Measurements from ENCODE around the gene FARP1.
"Not testable (repeated sequence)": the region's sequence is repeated elsewhere in the genome, so short reads cannot be mapped to it uniquely, and the experiment has no call there.

The FARP1 gene

GRCh38 chr13:98405690-98406344 lies 262.9 kb downstream of the FARP1 start:
- DNase-seq, result no peak

GRCh38 chr13:98406427-98406826 lies 263.5 kb downstream of the FARP1 start:
- no peak for DNase-seq

GRCh38 chr13:98406971-98407370 lies 264.1 kb downstream of the FARP1 start:
- no peak for DNase-seq

- DNase-seq, result no peak
These were observed 264.7 kb downstream of the FARP1 start for GRCh38 chr13:98407575-98407974.

- DNase-seq, result no peak
These were observed 266.4 kb downstream of the FARP1 start for GRCh38 chr13:98409281-98409680.

GRCh38 chr13:98410612-98411011 lies 267.7 kb downstream of the FARP1 start:
- no peak for DNase-seq

- no peak for DNase-seq
These were observed 268.1 kb downstream of the FARP1 start for GRCh38 chr13:98411013-98411412.

- DNase-seq, result no peak
These were observed 268.8 kb downstream of the FARP1 start for GRCh38 chr13:98411617-98412265.

- not testable (repeated sequence) for DNase-seq
These were observed 270.4 kb downstream of the FARP1 start for GRCh38 chr13:98413278-98413677.

- DNase-seq, result no peak
These were observed 270.9 kb downstream of the FARP1 start for GRCh38 chr13:98413796-98414195.

GRCh38 chr13:98415326-98416070 lies 272.6 kb downstream of the FARP1 start:
- no peak for DNase-seq

GRCh38 chr13:98416408-98416807 lies 273.5 kb downstream of the FARP1 start:
- DNase-seq, result no peak

- DNase-seq, result no peak
These were observed 277.1 kb downstream of the FARP1 start for GRCh38 chr13:98419786-98420553.

GRCh38 chr13:98420554-98421175 lies 277.8 kb downstream of the FARP1 start:
- DNase-seq, result no peak

- DNase-seq, result no peak
These were observed 279.2 kb downstream of the FARP1 start for GRCh38 chr13:98422046-98422445.

- no peak for DNase-seq
These were observed 280.5 kb downstream of the FARP1 start for GRCh38 chr13:98423417-98423816.

- DNase-seq, result no peak
These were observed 284.6 kb downstream of the FARP1 start for GRCh38 chr13:98427331-98427995.

- no peak for DNase-seq
These were observed 285.5 kb downstream of the FARP1 start for GRCh38 chr13:98428256-98428966.

- DNase-seq, result no peak
These were observed 286.2 kb downstream of the FARP1 start for GRCh38 chr13:98429081-98429480.

GRCh38 chr13:98429531-98429930 lies 286.6 kb downstream of the FARP1 start:
- DNase-seq, result no peak

- DNase-seq, result no peak
These were observed 287.3 kb downstream of the FARP1 start for GRCh38 chr13:98429977-98430736.

Measured in right forelimb (tissue), 1 donor.